Ovary (tissue), 9 donors: ENCODE data around the gene LMO1. TPM values are rescaled to one million over a fixed set of nuclear protein-coding genes. Genes with fewer than 3 reads are reported as not detected.

ENCODE experiments used
- DNase-seq, 5 donors: peaks; one replicate each; pipeline ENCODE4 v3.0.0-alpha.2; 2019 to 2020
- H3K27ac ChIP-seq, 2 donors: fragments of 200-600 bp; one replicate each; pipeline versions ENCODE4 v1.5.1 to v1.8.0; 2019 to 2022
- H3K27me3 ChIP-seq: fragments of 200-600 bp; one replicate; pipeline ENCODE4 v1.8.0; 2022
- H3K36me3 ChIP-seq: fragments of 200-600 bp; sonication (generic); one replicate; pipeline ENCODE4 v1.5.1; 2019
- H3K4me1 ChIP-seq: one replicate; pipeline ENCODE4 v1.8.1; 2013; ENCODE audit warnings: mild to moderate bottlenecking, moderate library complexity; ENCODE audit not compliant: insufficient read depth
- H3K4me3 ChIP-seq: fragments of 200-600 bp; sonication (generic); one replicate; pipeline ENCODE4 v1.5.1; 2017
- H3K9me3 ChIP-seq, 2 donors: fragments of 200-600 bp in 1 of 2; sonication (generic) in 1 of 2; one replicate each; pipeline versions ENCODE4 v1.5.1 to v1.8.1; 2013 to 2019; ENCODE audit warnings: mild to moderate bottlenecking in 1 of 2, moderate library complexity in 1 of 2
- EP300 ChIP-seq: sonication (generic); formaldehyde crosslinking; IDR thresholded peaks from one replicate; pipeline ENCODE4 v1.6.1; 2017; ENCODE audit warnings: antibody characterized with exemption
- POLR2A ChIP-seq: fragments of 450-650 bp; IDR thresholded peaks from one replicate; pipeline ENCODE4 v1.6.1; 2017; ENCODE audit warnings: antibody characterized with exemption, mild to moderate bottlenecking, moderate library complexity
- WGBS, 3 donors: extraction: QIAGEN DNeasy Blood & Tissue Kit in 1 of 3; methylation state at CpG; one replicate each; pipeline versions ENCODE4 v1.1.5 to v1.1.7; 2013 to 2017; 5-methylcytosine and 5-hydroxymethylcytosine counted together
- intact Hi-C, 4 donors: fragments of 100-400 bp; cut with DNase I; formaldehyde crosslinking; loops; one replicate each; pipeline versions ENCODE4 v1.11.0 to v1.15.1; 2022 to 2023
- polyA plus RNA-seq, 2 donors: library from polyadenylated mRNA; stranded (reverse); fragments of 200-250 nt in 1 of 2; fragments of 350-450 nt in 1 of 2; fragmentation: Illumina TruSeq in 1 of 2; extraction: RNeasy Lipid Tissue Mini Kit (QIAGEN cat#74804) in 1 of 2; gene quantifications; one replicate each; pipeline ENCODE4 v1.2.3, GENCODE V29; 2013 to 2014
- total RNA-seq, 7 donors: library from RNA; depleted of rRNA in 2 of 7; stranded (reverse); fragments of >200 nt in 2 of 7; fragmentation: NEBNext Ultra II Directional in 3 of 7; extraction: Animal tissue kit (Norgen Biotek cat#: 25700) in 3 of 7; gene quantifications; one replicate each; pipeline versions ENCODE4 v1.1.0 to v1.2.4, GENCODE V29; 2016 to 2023
- TF ChIP-seq, protein P1 (sequence below), 3 donors: fragments of 450-650 bp in 2 of 3; fragments of 200-600 bp in 1 of 3; IDR thresholded peaks; one replicate each; pipeline versions ENCODE4 v1.5.1 to v1.8.0; 2016 to 2022; ENCODE audit warnings: antibody characterized with exemption in 3 of 3, mild to moderate bottlenecking in 1 of 3
- donor health status: DM: no; HTN: no; CAD: no; lungs with moderate emphysema.
- donor health status: DM: no; HTN: no; CAD: no.
- donor health status: Bipolar disorder and iron deficiency.
- donor health status: DM: yes; HTN: yes; CAD: no.
- donor health status: DM: no; HTN: no; CAD: no.
- donor health status: DM: yes; HTN: yes; CAD: no.

Gene LMO1
- total and polyA plus RNA-seq, 9 donors = 0.18 to 0.55 (median 0.32) TPM; not detected in 6

DNA sequence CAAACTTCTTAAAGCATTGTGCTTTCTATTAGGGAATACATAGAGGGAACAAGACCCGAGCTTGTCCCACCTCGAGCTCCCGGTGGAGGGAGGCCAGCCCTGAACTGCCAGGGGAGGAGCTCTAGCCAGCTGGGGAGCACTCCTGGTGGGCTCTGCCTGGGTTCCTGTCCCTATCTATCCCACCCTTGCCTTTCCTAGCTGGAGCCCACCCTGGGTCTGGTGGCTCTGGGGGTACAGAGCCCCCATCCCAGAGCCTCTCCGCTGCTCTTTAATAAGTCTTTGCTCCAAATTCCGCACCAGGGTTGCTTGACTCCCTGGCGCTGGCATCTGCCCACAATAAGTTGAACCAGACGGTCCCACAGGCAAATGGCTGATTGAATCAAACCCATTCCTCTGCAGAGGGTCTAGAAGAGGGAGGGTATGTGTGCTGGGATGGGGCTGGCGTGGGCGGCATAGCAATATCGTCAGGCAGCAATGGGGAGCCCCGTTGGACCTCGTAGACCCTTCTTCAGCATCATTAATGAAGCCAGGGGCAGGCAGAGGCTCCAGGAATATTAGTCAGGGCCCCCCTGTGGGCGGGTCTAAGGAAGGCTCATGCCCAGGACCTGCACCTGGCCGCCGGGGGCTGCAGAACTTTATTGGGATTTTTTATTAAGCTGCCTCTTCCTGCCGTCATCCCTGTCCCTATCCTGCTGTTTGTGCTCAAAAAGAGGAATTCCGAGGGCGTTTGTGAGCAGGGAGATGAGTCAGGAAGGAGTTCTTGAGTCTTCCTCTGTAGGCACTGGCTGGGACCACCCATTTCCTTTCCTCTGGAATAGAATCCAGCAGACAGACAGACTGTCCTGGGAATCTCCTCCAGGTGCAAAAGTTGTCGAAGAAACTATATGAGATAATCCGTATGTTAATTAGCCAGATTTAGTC is 56.3 kb downstream of the LMO1 start:
- Histone ChIP-seq H3K4me3 (no peak overlapping the region), H3K36me3 (no peaks in the 10 kb centered on the region), H3K27ac (no peak overlapping the region), H3K4me1 (no peaks in the 10 kb centered on the region), H3K27me3 (no peaks in the 10 kb centered on the region), H3K9me3 (no peaks in the 10 kb centered on the region)
- intact Hi-C loops = no loop called here
- 40 to 42% (median 41%) methylated on average over 20 of the region's 20 CpGs for WGBS, 3 donors
- TF ChIP-seq EP300 (no peak), POLR2A (no peak)
- TF ChIP-seq, protein P1, sequence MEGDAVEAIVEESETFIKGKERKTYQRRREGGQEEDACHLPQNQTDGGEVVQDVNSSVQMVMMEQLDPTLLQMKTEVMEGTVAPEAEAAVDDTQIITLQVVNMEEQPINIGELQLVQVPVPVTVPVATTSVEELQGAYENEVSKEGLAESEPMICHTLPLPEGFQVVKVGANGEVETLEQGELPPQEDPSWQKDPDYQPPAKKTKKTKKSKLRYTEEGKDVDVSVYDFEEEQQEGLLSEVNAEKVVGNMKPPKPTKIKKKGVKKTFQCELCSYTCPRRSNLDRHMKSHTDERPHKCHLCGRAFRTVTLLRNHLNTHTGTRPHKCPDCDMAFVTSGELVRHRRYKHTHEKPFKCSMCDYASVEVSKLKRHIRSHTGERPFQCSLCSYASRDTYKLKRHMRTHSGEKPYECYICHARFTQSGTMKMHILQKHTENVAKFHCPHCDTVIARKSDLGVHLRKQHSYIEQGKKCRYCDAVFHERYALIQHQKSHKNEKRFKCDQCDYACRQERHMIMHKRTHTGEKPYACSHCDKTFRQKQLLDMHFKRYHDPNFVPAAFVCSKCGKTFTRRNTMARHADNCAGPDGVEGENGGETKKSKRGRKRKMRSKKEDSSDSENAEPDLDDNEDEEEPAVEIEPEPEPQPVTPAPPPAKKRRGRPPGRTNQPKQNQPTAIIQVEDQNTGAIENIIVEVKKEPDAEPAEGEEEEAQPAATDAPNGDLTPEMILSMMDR (IDR thresholded peaks at IDR 0.05) = no peak
- no peak for DNase-seq

GRCh38 chr11:8206251-8207079 is 57.2 kb downstream of the LMO1 start:
- DNase-seq = peak in 2 of 5 donors; percentile 29 to 46
- intact Hi-C loops = no loop called here
- H3K36me3 ChIP-seq = no peaks in the 10 kb centered on the region
- H3K27me3 ChIP-seq = no peaks in the 10 kb centered on the region
- H3K4me1 ChIP-seq = no peaks in the 10 kb centered on the region
- H3K9me3 ChIP-seq = no peaks in the 10 kb centered on the region
- no peak overlapping the region for H3K27ac ChIP-seq
- WGBS, 3 donors = 13 to 30% (median 21%) methylated on average over 30 to 31 of the region's 31 CpGs
- H3K4me3 ChIP-seq = no peak overlapping the region
- TF ChIP-seq, protein P1 (IDR thresholded peaks at IDR 0.05) = no peak
- TF ChIP-seq EP300 = no peak
- no peak for TF ChIP-seq POLR2A

- no peak overlapping the region for H3K4me3 ChIP-seq
- H3K9me3 ChIP-seq = no peaks in the 10 kb centered on the region
- 93 to 96% (median 95%) methylated on average over 8 of the region's 8 CpGs for WGBS, 3 donors
- H3K27ac ChIP-seq = no peak overlapping the region
- H3K36me3 ChIP-seq = no peaks in the 10 kb centered on the region
- intact Hi-C loops = no loop called here
- no peaks in the 10 kb centered on the region for H3K4me1 ChIP-seq
- H3K27me3 ChIP-seq = no peaks in the 10 kb centered on the region
- DNase-seq = no peak
- no peak for TF ChIP-seq EP300
- TF ChIP-seq, protein P1 (IDR thresholded peaks at IDR 0.05) = no peak
- TF ChIP-seq POLR2A = no peak
Observed at GRCh38 chr11:8205566-8205965, 58.1 kb downstream of the LMO1 start.

- Histone ChIP-seq H3K36me3 (no peaks in the 10 kb centered on the region), H3K4me3 (no peak overlapping the region), H3K27ac (no peak overlapping the region), H3K27me3 (no peaks in the 10 kb centered on the region), H3K4me1 (no peaks in the 10 kb centered on the region), H3K9me3 (no peaks in the 10 kb centered on the region)
- TF ChIP-seq POLR2A (no peak), EP300 (no peak)
- TF ChIP-seq, protein P1 (IDR thresholded peaks at IDR 0.05) = no peak
- 52 to 67% (median 53%) methylated on average over 5 of the region's 5 CpGs for WGBS, 3 donors
- no peak for DNase-seq
- intact Hi-C loops = no loop called here
Observed at GRCh38 chr11:8204596-8204995, 59.1 kb downstream of the LMO1 start.
